ENCODE results near the gene NHLH1.
"Not testable (repeated sequence)": the region's sequence is repeated elsewhere in the genome, so short reads cannot be mapped to it uniquely, and the experiment has no call there.

NHLH1 gene

GRCh38 chr1:160384812-160385211, 17.9 kb downstream of the NHLH1 start:
- DNase-seq (ENCODE audit: low read depth): not testable (repeated sequence)

- DNase-seq (ENCODE audit: low read depth): not testable (repeated sequence)
These were observed 21.5 kb downstream of the NHLH1 start for GRCh38 chr1:160388406-160388805.

- DNase-seq (ENCODE audit: low read depth): no peak
These were observed 27.8 kb downstream of the NHLH1 start for GRCh38 chr1:160394673-160395072.

GRCh38 chr1:160397651-160398050, 30.8 kb downstream of the NHLH1 start:
- no peak for DNase-seq (ENCODE audit: low read depth)

- no peak for DNase-seq (ENCODE audit: low read depth)
These were observed 32.0 kb downstream of the NHLH1 start for GRCh38 chr1:160398823-160399222.

- no peak for DNase-seq (ENCODE audit: low read depth)
These were observed 32.8 kb downstream of the NHLH1 start for GRCh38 chr1:160399544-160400222.

- peak; percentile 6 for DNase-seq (ENCODE audit: low read depth)
These were observed 33.4 kb downstream of the NHLH1 start, which contains the start of gene VANGL2 for GRCh38 chr1:160400223-160400645. TSS of gene VANGL2 (plus strand) at chr1:160400564. CDS start at chr1:160415838, 15,274 bp downstream.

- no peak for DNase-seq (ENCODE audit: low read depth)
These were observed 34.0 kb downstream of the NHLH1 start for GRCh38 chr1:160400646-160401486.

- no peak for DNase-seq (ENCODE audit: low read depth)
These were observed 34.6 kb downstream of the NHLH1 start for GRCh38 chr1:160401487-160401805.

GRCh38 chr1:160402001-160402795, 35.3 kb downstream of the NHLH1 start:
- DNase-seq (ENCODE audit: low read depth): no peak

GRCh38 chr1:160403244-160403643, 36.4 kb downstream of the NHLH1 start:
- DNase-seq (ENCODE audit: low read depth): no peak

- DNase-seq (ENCODE audit: low read depth): no peak
These were observed 37.2 kb downstream of the NHLH1 start for GRCh38 chr1:160404094-160404493.

- DNase-seq (ENCODE audit: low read depth): no peak
These were observed 38.5 kb downstream of the NHLH1 start for GRCh38 chr1:160405331-160405877.

GRCh38 chr1:160406131-160406968, 39.5 kb downstream of the NHLH1 start:
- no peak for DNase-seq (ENCODE audit: low read depth)

- DNase-seq (ENCODE audit: low read depth): no peak
These were observed 41.2 kb downstream of the NHLH1 start for GRCh38 chr1:160407839-160408801.

- DNase-seq (ENCODE audit: low read depth): no peak
These were observed 42.0 kb downstream of the NHLH1 start for GRCh38 chr1:160408864-160409263.

- DNase-seq (ENCODE audit: low read depth): no peak
These were observed 42.6 kb downstream of the NHLH1 start for GRCh38 chr1:160409486-160409885.

- DNase-seq (ENCODE audit: low read depth): no peak
These were observed 43.6 kb downstream of the NHLH1 start for GRCh38 chr1:160410406-160411005.

GRCh38 chr1:160411271-160412027, 44.6 kb downstream of the NHLH1 start:
- DNase-seq (ENCODE audit: low read depth): no peak
